SH-SY5Y (cell line): Measurements from ENCODE around the gene RANBP17.

Experiments used
- GATA2 ChIP-seq: IDR thresholded peaks from 2 replicates; pipeline ENCODE4 v1.6.1; 2011; ENCODE audit warnings: mild to moderate bottlenecking, low read depth, low read length
- GATA3 ChIP-seq: IDR thresholded peaks from 2 replicates; pipeline ENCODE4 v1.6.1; 2011; ENCODE audit warnings: low read depth, mild to moderate bottlenecking, low read length, moderate library complexity

DNA sequence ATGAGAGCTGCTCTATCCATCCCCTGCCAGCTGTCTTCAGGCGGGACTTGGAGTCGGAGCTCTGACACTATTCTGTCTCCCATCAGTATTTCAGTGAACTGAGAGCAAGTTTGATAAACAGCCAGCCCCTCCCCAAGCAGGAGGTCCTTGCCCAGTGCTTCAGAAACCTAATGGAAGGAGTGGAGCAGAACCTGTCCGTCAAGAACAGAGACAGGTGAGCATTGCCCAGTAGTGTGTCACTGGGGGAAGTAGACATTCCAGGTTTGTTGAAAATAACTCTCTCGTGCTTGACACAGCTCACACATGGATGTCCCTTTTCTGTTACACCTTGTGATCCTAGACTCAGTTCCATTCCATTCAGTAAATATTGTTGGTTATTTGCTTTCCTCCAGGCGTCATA lies 434.0 kb downstream of the RANBP17 start:
- TF ChIP-seq GATA2 (no peak), GATA3 (no peak)
